RWPE1 (cell line): Measurements from ENCODE around the gene GNS.
A peak's percentile ranks its signal among the peaks of the same experiment; 100 is the strongest.

ENCODE experiments used
- CTCF ChIA-PET: fragments of 350-600 bp; sonication (Branson Sonifier 250); formaldehyde crosslinking; extraction: SDS; loops from one replicate; lab custom pipeline; 2021; lab: Yijun Ruan, JAX
- POLR2A ChIA-PET: fragments of 400-600 bp; formaldehyde crosslinking; extraction: SDS; loops from one replicate; lab custom pipeline; 2020; ENCODE audit warnings: antibody characterized with exemption; ENCODE audit not compliant: low non-redundant PET; lab: Yijun Ruan, JAX
- DNase-seq: peaks from one replicate; pipeline ENCODE4 v3.0.0; 2012; ENCODE audit warnings: low spot score
- H3K27ac ChIP-seq: fragments of 450-650 bp; 2 replicates; pipeline ENCODE4 v1.5.1; 2017
- TF ChIP-seq, protein P1 (sequence below): fragments of 450-650 bp; conservative IDR thresholded peaks from 2 replicates; pipeline ENCODE4 v1.5.1; 2017; ENCODE audit warnings: low read depth, mild to moderate bottlenecking

GNS gene

DNA sequence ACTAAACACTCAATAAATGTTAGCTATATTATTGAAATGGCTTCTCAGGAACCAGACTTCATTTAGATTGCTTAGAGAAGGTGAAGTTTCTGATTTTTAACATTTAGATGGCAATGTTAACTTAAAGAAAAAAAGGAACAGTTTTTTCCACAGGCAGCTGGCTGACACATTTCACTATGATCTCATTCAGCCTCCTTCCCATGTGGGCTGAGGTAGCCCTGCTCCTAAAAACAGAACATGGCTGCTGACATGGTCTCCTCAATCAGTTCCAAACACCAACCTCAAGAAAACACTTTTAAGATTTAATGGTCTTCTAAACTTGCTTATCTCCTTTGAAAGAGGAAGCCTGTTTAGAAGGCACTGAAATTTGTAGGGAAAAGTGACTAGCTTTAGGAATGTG is 23.8 kb downstream of the GNS start:
- TF ChIP-seq, protein P1, sequence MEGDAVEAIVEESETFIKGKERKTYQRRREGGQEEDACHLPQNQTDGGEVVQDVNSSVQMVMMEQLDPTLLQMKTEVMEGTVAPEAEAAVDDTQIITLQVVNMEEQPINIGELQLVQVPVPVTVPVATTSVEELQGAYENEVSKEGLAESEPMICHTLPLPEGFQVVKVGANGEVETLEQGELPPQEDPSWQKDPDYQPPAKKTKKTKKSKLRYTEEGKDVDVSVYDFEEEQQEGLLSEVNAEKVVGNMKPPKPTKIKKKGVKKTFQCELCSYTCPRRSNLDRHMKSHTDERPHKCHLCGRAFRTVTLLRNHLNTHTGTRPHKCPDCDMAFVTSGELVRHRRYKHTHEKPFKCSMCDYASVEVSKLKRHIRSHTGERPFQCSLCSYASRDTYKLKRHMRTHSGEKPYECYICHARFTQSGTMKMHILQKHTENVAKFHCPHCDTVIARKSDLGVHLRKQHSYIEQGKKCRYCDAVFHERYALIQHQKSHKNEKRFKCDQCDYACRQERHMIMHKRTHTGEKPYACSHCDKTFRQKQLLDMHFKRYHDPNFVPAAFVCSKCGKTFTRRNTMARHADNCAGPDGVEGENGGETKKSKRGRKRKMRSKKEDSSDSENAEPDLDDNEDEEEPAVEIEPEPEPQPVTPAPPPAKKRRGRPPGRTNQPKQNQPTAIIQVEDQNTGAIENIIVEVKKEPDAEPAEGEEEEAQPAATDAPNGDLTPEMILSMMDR = no peak
- DNase-seq = no peak
- CTCF ChIA-PET = interaction anchor here (0.6 kb wide), 1 partner anchor 790 kb away, joined by 3 read pairs; no protein-coding TSS in a partner anchor
- no peak overlapping the region for H3K27ac ChIP-seq
- POLR2A ChIA-PET = no interaction called here

DNA sequence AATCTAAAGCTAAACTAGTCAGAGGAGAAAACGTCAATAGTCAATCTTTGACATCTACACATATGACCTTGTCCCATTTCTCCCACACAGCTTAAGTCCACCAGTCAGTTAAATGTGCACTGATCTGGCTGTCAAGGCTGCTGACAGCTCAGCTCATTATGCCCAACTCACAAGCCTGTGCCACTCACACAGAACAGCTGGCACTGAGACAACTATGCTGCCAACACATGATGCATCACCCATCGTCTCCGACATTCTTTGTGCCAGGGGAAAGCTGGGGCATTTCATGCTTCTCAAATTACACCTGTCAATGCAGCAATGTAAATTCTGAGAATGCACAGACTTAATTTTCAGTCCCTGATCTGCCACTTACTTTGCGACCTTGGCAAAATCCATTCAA is 25.3 kb downstream of the GNS start:
- ChIA-PET POLR2A (no interaction called here), CTCF (interaction anchor here (0.5 to 1.1 kb wide), 2 partner anchors 184 to 238 kb away, joined by 3 read pairs; no protein-coding TSS in a partner anchor)
- DNase-seq = peak; percentile 89
- TF ChIP-seq, protein P1 = no peak
- peak overlapping the region; percentile 37; the same call in 1 of the 2 replicates for H3K27ac ChIP-seq

DNA sequence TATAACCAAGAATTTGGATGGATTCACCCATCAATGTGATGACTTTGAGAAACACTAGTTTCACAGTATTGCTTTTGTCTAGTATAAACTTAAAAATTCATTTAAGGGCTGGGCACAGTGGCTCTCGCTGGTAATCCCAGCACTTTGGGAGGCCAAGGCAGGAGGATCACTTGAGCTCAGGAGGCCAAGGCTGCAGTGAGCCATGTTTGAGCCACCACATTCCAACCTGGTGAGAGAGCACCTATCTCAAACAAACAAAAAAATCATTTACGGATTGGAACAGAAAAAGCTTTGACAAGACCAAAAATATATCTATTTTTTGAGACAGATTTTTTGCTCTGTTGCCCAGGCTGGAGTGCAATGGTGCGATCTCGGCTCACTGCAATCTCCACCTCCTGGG is 27.5 kb downstream of the GNS start:
- DNase-seq = no peak
- ChIA-PET POLR2A (no interaction called here), CTCF (no interaction called here)
- H3K27ac ChIP-seq = no peak overlapping the region
- TF ChIP-seq, protein P1 = no peak

DNA sequence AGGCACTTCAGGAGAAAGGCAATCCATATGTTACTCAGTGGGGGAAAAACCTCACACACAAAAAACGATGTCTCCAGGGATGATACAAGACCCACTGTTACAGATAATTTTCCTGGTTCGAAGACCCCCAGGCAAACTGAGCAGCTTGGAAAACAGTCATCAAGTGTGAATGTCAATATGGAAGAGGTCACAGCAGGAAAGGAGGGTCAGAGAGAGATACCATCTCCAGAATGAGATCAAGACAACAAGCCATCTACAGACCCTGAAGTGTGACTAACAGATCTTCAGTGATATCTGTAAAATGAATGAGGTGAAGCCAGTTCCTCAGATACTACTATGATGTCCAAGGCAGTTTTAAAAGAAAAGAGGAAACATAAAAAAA is 28.6 kb downstream of the GNS start:
- no peak overlapping the region for H3K27ac ChIP-seq
- no peak for DNase-seq
- POLR2A ChIA-PET = no interaction called here
- CTCF ChIA-PET = interaction anchor here (0.6 kb wide), 1 partner anchor 35 kb away, joined by 3 read pairs; no protein-coding TSS in a partner anchor
- TF ChIP-seq, protein P1 = no peak

DNA sequence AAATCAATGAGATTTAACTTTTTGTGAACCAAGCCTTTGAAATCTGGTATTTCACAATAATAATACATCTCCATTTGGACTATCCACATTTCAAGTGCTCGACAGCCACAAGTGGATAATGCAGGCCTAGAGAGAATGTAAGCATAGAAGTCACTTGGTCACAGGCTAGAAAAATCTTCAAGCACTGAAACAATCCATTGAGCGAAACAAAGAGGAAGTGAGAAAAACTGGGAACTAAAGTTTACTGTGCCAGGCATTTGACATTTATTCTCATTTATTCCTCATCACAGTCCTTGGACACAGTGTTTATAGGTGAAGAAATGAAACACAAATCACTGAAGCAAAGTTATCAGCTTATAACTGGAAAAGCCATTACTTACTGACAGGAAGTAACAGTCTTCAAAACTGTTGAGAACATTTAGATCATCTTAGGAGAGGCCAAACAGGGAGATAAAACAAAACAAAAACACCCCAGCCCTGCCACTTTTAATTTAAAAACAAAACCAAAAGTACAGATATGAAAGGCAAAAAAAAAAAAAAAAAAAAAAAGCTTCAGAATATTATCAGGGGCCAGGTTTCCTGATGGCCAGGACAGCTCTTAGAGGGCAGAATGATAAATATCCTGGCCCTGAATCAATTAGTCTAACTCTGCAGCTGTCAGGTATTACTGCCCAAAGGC is 29.2 kb downstream of the GNS start:
- CTCF ChIA-PET = interaction anchor here (0.6 kb wide), 1 partner anchor 35 kb away, joined by 3 read pairs; no protein-coding TSS in a partner anchor

DNA sequence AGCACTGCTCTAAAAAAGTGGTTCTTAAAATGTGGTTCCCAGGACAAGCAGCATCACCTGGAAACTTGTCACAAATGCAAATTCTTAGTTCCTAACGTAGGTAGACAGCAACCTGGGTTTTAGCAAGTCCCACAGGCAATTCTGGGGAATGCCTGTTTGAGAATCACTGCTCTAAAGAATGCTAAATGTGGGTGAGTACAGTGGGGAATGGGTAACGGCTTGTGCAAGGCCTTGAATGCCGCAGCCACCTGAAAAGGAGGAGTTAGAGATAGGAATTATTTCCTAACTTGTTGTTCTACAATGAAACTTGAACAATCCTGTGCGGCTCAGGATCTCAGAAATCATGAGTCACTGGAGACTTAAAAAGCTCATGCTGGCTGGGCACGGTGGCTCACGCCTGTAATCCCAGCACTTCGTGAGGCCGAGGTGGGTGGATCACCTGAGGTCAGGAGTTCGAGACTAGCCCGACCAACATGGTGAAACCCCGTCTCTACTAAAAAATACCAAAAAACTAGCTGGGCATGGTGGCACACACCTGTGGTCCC is 34.9 kb downstream of the GNS start:
- no peak for DNase-seq
- CTCF ChIA-PET = interaction anchor here (1.2 kb wide), 1 partner anchor 17 kb away, joined by 4 read pairs; no protein-coding TSS in a partner anchor
- H3K27ac ChIP-seq = peak overlapping the region; percentile 27; the same call in 1 of the 2 replicates
- POLR2A ChIA-PET = no interaction called here
- TF ChIP-seq, protein P1 = no peak

More for the DNA sequence above, 29.2 kb downstream of the GNS start:
- H3K27ac ChIP-seq = no peak overlapping the region
- POLR2A ChIA-PET = no interaction called here
- no peak for DNase-seq
- TF ChIP-seq, protein P1 = no peak
